ENCODE measurements around the gene PACSIN2.

PACSIN2 gene

DNA sequence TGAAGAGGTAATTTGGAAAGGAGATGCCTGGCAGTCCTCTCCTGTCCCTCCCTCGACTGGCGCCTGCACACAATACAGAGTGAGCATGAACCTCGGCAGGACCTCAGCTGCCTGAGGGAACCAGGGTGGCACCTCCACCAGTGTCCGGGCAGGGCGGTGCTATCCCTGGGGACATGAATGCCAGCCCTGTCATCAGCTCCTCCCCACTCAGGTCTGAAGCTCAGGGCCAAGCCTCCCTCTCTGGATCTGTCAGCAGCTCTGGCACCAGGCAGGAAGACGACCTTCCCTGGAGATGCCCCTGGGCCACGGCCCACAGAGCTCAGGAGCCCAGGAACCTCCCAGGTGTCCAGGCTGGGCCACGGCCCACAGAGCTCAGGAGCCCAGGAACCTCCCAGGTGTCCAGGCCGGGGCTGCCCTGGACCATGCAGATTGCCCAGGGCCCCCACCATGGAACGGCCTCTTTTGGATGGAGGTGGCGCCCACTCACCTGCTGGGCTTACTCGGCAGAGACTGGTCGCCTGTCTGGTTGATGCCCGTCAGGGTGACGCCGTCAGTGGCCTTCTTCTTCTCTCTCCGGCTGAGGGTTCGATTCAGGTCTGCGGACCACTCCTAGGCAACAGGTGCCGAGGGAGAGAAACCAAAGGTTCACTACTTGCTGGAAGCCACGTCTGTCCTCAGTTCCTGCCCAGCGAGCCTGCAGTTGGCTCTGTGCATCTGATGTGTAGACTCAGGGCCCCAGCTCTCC is 136.2 kb downstream of the PACSIN2 start:
- no peaks in the 10 kb centered on the region for H3K4me1 ChIP-seq (ENCODE audit: control insufficient read depth, insufficient read depth, low read length)
- no peak overlapping the region for H3K9ac ChIP-seq (ENCODE audit: low read depth, low read length)
- peaks cover 57% of the 10 kb centered on the region for H3K36me3 ChIP-seq (ENCODE audit: control insufficient read depth, insufficient read depth, low read length)
- H3K4me3 ChIP-seq (ENCODE audit: low read depth, low read length): no peak overlapping the region
- H3K9me3 ChIP-seq (ENCODE audit: control insufficient read depth, insufficient read depth, low read length): no peaks in the 10 kb centered on the region
- no peaks in the 10 kb centered on the region for H3K27me3 ChIP-seq (ENCODE audit: control insufficient read depth, insufficient read depth, low read length)

- Histone ChIP-seq H3K9me3 (ENCODE audit: control insufficient read depth, insufficient read depth, low read length) (no peaks in the 10 kb centered on the region), H3K36me3 (ENCODE audit: control insufficient read depth, insufficient read depth, low read length) (peaks cover 48% of the 10 kb centered on the region), H3K4me3 (ENCODE audit: low read depth, low read length) (no peak overlapping the region), H3K9ac (ENCODE audit: low read depth, low read length) (no peak overlapping the region), H3K4me1 (ENCODE audit: control insufficient read depth, insufficient read depth, low read length) (no peaks in the 10 kb centered on the region), H3K27me3 (ENCODE audit: control insufficient read depth, insufficient read depth, low read length) (no peaks in the 10 kb centered on the region)
Measured at GRCh38 chr22:42877597-42878340, 137.2 kb downstream of the PACSIN2 start.

DNA sequence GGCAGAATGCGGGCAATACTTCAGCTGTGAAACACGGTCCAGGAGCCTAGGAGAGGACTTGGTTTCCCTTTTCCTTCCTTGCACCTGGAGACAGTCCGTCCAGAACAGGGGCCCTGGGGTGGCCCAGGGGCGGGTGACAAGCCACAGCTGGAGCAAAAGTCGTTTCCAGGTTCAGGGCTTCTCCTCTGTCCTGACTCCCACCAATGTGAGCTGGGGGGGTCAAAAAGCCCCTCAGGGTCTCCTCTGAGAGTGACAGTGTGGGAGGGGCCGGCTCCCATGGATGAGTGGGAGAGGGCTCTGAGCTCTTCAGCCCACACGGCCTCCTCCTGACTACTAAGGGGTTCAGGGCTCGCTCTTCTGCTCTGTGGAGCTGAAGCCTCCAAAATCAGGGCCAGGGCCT is 137.8 kb downstream of the PACSIN2 start:
- Histone ChIP-seq H3K4me3 (ENCODE audit: low read depth, low read length) (no peak overlapping the region), H3K36me3 (ENCODE audit: control insufficient read depth, insufficient read depth, low read length) (peaks cover 46% of the 10 kb centered on the region), H3K9me3 (ENCODE audit: control insufficient read depth, insufficient read depth, low read length) (no peaks in the 10 kb centered on the region), H3K9ac (ENCODE audit: low read depth, low read length) (no peak overlapping the region), H3K4me1 (ENCODE audit: control insufficient read depth, insufficient read depth, low read length) (no peaks in the 10 kb centered on the region), H3K27me3 (ENCODE audit: control insufficient read depth, insufficient read depth, low read length) (no peaks in the 10 kb centered on the region)

- H3K4me3 ChIP-seq (ENCODE audit: low read depth, low read length): no peak overlapping the region
Measured at GRCh38 chr22:42876041-42876440, 138.9 kb downstream of the PACSIN2 start.

DNA sequence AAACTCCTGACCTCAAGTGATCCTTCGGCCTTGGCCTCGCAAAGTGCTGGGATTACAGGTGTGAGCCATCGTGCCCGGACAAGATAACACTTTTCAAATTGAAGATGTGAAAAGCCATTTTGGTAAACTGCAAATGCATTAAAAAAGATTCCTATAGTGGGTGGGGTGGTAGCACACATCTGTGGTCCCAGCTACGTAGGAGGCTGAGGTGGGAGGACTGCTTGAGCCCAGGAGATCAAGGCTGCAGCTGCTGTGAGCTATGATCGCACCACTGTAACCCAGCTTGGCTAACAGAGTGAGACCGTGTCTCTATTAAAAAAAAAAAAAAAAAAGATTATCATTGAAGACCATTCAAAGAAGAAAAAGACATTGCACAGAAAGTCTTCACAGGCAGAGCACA is 140.9 kb downstream of the PACSIN2 start:
- Histone ChIP-seq H3K36me3 (ENCODE audit: control insufficient read depth, insufficient read depth, low read length) (peaks cover 63% of the 10 kb centered on the region), H3K27me3 (ENCODE audit: control insufficient read depth, insufficient read depth, low read length) (no peaks in the 10 kb centered on the region), H3K4me3 (ENCODE audit: low read depth, low read length) (no peak overlapping the region), H3K9ac (ENCODE audit: low read depth, low read length) (no peak overlapping the region), H3K9me3 (ENCODE audit: control insufficient read depth, insufficient read depth, low read length) (no peaks in the 10 kb centered on the region), H3K4me1 (ENCODE audit: control insufficient read depth, insufficient read depth, low read length) (no peaks in the 10 kb centered on the region)

More at GRCh38 chr22:42876041-42876440, 138.9 kb downstream of the PACSIN2 start:
- no peak overlapping the region for H3K9ac ChIP-seq (ENCODE audit: low read depth, low read length)
- no peaks in the 10 kb centered on the region for H3K4me1 ChIP-seq (ENCODE audit: control insufficient read depth, insufficient read depth, low read length)
- no peaks in the 10 kb centered on the region for H3K9me3 ChIP-seq (ENCODE audit: control insufficient read depth, insufficient read depth, low read length)
- peaks cover 53% of the 10 kb centered on the region for H3K36me3 ChIP-seq (ENCODE audit: control insufficient read depth, insufficient read depth, low read length)
- no peaks in the 10 kb centered on the region for H3K27me3 ChIP-seq (ENCODE audit: control insufficient read depth, insufficient read depth, low read length)

DNA sequence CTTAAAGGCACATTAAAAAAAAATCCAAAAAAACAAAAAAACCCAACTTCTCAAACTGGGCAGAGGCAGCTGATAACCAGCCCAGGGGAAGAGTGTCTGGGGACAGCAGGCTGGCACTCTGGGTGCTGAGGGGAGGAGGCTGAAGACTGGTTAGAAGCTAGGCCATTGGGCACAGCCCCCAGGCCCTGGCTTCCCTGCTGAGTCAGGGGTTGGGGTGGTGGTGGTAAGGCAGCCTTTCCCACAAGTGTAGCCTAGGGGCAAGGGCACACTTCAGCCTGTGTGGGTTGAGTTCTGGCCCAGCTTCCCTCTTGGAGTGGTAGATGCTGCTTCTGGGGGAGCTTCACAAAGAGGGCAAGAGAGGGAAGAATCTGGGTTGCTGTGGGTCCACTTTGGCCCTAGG is 141.6 kb downstream of the PACSIN2 start:
- Histone ChIP-seq H3K27me3 (ENCODE audit: control insufficient read depth, insufficient read depth, low read length) (no peaks in the 10 kb centered on the region), H3K4me3 (ENCODE audit: low read depth, low read length) (no peak overlapping the region), H3K9ac (ENCODE audit: low read depth, low read length) (no peak overlapping the region), H3K36me3 (ENCODE audit: control insufficient read depth, insufficient read depth, low read length) (peaks cover 56% of the 10 kb centered on the region), H3K9me3 (ENCODE audit: control insufficient read depth, insufficient read depth, low read length) (no peaks in the 10 kb centered on the region), H3K4me1 (ENCODE audit: control insufficient read depth, insufficient read depth, low read length) (no peaks in the 10 kb centered on the region)

- H3K9me3 ChIP-seq (ENCODE audit: control insufficient read depth, insufficient read depth, low read length): no peaks in the 10 kb centered on the region
- peaks cover 51% of the 10 kb centered on the region for H3K36me3 ChIP-seq (ENCODE audit: control insufficient read depth, insufficient read depth, low read length)
- no peaks in the 10 kb centered on the region for H3K27me3 ChIP-seq (ENCODE audit: control insufficient read depth, insufficient read depth, low read length)
- H3K9ac ChIP-seq (ENCODE audit: low read depth, low read length): no peak overlapping the region
- H3K4me1 ChIP-seq (ENCODE audit: control insufficient read depth, insufficient read depth, low read length): no peaks in the 10 kb centered on the region
- no peak overlapping the region for H3K4me3 ChIP-seq (ENCODE audit: low read depth, low read length)
Measured at GRCh38 chr22:42872821-42873220, 142.1 kb downstream of the PACSIN2 start.

GRCh38 chr22:42871146-42872050 is 143.6 kb downstream of the PACSIN2 start:
- H3K27me3 ChIP-seq (ENCODE audit: control insufficient read depth, insufficient read depth, low read length): no peaks in the 10 kb centered on the region
- H3K4me3 ChIP-seq (ENCODE audit: low read depth, low read length): no peak overlapping the region
- H3K36me3 ChIP-seq (ENCODE audit: control insufficient read depth, insufficient read depth, low read length): peaks cover 38% of the 10 kb centered on the region
- H3K4me1 ChIP-seq (ENCODE audit: control insufficient read depth, insufficient read depth, low read length): no peaks in the 10 kb centered on the region
- no peaks in the 10 kb centered on the region for H3K9me3 ChIP-seq (ENCODE audit: control insufficient read depth, insufficient read depth, low read length)
- H3K9ac ChIP-seq (ENCODE audit: low read depth, low read length): no peak overlapping the region

GRCh38 chr22:42869888-42870480 is 145.0 kb downstream of the PACSIN2 start:
- H3K27me3 ChIP-seq (ENCODE audit: control insufficient read depth, insufficient read depth, low read length): no peaks in the 10 kb centered on the region
- H3K36me3 ChIP-seq (ENCODE audit: control insufficient read depth, insufficient read depth, low read length): peaks cover 29% of the 10 kb centered on the region
- H3K9ac ChIP-seq (ENCODE audit: low read depth, low read length): no peak overlapping the region
- H3K4me3 ChIP-seq (ENCODE audit: low read depth, low read length): no peak overlapping the region
- no peaks in the 10 kb centered on the region for H3K4me1 ChIP-seq (ENCODE audit: control insufficient read depth, insufficient read depth, low read length)
- no peaks in the 10 kb centered on the region for H3K9me3 ChIP-seq (ENCODE audit: control insufficient read depth, insufficient read depth, low read length)

DNA sequence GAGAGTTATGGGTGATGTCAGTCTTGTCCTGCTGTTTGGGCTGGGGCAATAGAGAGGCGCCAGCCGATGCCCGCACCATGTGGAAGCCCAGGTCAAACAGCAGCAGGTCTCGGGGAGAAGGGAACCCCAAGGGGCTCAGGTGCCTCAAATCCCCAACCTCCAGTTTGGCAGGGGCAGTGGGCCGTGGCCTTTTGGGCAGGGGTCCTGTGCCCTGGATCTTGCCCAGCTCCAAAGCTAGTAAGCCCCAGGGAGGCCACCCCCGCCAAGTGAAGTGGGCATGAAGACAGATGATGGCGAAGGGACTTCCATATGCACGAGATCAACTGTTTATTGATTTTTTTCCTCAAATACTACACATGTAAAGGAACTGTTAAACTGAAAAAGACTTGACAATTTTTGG is 145.5 kb downstream of the PACSIN2 start:
- Histone ChIP-seq H3K9me3 (ENCODE audit: control insufficient read depth, insufficient read depth, low read length) (no peaks in the 10 kb centered on the region), H3K4me1 (ENCODE audit: control insufficient read depth, insufficient read depth, low read length) (no peaks in the 10 kb centered on the region), H3K27me3 (ENCODE audit: control insufficient read depth, insufficient read depth, low read length) (no peaks in the 10 kb centered on the region), H3K36me3 (ENCODE audit: control insufficient read depth, insufficient read depth, low read length) (peaks cover 28% of the 10 kb centered on the region), H3K9ac (ENCODE audit: low read depth, low read length) (no peak overlapping the region), H3K4me3 (ENCODE audit: low read depth, low read length) (no peak overlapping the region)

DNA sequence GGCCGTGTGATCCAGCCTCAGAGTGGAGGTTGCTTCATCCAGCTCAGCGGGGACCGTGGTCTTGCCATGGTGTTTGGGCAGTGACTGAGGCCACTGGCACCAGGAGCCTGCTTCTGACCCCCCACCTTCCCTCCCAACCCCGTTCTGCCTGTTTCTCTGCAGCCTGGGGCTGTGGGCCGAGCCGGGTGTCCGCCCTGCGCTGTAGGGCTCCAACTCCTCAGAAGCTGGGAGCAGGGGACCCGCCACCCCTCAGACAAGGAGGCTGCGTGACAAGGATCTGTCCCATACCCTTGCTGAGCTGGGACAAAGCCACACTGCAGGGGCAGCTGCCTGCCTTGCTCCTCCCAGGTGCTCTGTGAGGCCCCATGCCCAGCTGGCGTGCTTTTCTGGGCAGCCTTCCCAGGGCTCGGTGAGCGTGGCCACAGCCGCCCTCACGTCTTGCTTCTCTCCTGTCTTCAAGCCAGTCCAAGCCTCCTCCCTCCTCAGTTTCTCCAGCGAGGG is 146.1 kb downstream of the PACSIN2 start:
- Histone ChIP-seq H3K4me3 (ENCODE audit: low read depth, low read length) (no peak overlapping the region), H3K4me1 (ENCODE audit: control insufficient read depth, insufficient read depth, low read length) (no peaks in the 10 kb centered on the region), H3K27me3 (ENCODE audit: control insufficient read depth, insufficient read depth, low read length) (no peaks in the 10 kb centered on the region), H3K9me3 (ENCODE audit: control insufficient read depth, insufficient read depth, low read length) (no peaks in the 10 kb centered on the region), H3K36me3 (ENCODE audit: control insufficient read depth, insufficient read depth, low read length) (peaks cover 23% of the 10 kb centered on the region), H3K9ac (ENCODE audit: low read depth, low read length) (no peak overlapping the region)
